Progenitor cell of endocrine pancreas (in vitro differentiated cells): Measurements from ENCODE around the gene ECSIT. TPM values are rescaled to one million over a fixed set of nuclear protein-coding genes. Genes with fewer than 3 reads are reported as not detected.

Experiments used
- DNase-seq: peaks from one replicate; pipeline ENCODE4 v3.0.0; 2021; ENCODE audit warnings: low spot score; ENCODE audit not compliant: unreplicated experiment
- H3K27ac Mint-ChIP-seq: 2 replicates; pipeline ENCODE4 v1.8.0; 2021; ENCODE audit warnings: mild to moderate bottlenecking, moderate library complexity, mixed read lengths
- H3K27me3 Mint-ChIP-seq: 2 replicates; pipeline ENCODE4 v1.8.0; 2021; ENCODE audit warnings: mixed read lengths
- H3K36me3 Mint-ChIP-seq: 2 replicates; pipeline ENCODE4 v1.8.0; 2022; ENCODE audit warnings: mixed read lengths; ENCODE audit not compliant: insufficient read depth
- H3K4me1 Mint-ChIP-seq: 2 replicates; pipeline ENCODE4 v1.8.0; 2021; ENCODE audit warnings: low read depth, mixed read lengths
- H3K4me3 Mint-ChIP-seq: 2 replicates; pipeline ENCODE4 v1.8.0; 2021; ENCODE audit warnings: low read depth, mild to moderate bottlenecking, moderate library complexity, mixed read lengths
- H3K9me3 Mint-ChIP-seq: 2 replicates; pipeline ENCODE4 v1.8.0; 2021; ENCODE audit warnings: low read depth, mixed read lengths
- CTCF ChIP-seq: fragments of 200-600 bp; sonication (generic); IDR thresholded peaks from one replicate; pipeline ENCODE4 v1.5.0; 2021; ENCODE audit warnings: antibody characterized with exemption, mild to moderate bottlenecking; ENCODE audit not compliant: unreplicated experiment
- total RNA-seq: library from RNA; stranded (reverse); gene quantifications from 2 replicates; pipeline ENCODE4 v1.2.1, GENCODE V29; 2021

Gene ECSIT
- total RNA-seq, 1 donor from 2014 or later, result 38.5 TPM

DNA sequence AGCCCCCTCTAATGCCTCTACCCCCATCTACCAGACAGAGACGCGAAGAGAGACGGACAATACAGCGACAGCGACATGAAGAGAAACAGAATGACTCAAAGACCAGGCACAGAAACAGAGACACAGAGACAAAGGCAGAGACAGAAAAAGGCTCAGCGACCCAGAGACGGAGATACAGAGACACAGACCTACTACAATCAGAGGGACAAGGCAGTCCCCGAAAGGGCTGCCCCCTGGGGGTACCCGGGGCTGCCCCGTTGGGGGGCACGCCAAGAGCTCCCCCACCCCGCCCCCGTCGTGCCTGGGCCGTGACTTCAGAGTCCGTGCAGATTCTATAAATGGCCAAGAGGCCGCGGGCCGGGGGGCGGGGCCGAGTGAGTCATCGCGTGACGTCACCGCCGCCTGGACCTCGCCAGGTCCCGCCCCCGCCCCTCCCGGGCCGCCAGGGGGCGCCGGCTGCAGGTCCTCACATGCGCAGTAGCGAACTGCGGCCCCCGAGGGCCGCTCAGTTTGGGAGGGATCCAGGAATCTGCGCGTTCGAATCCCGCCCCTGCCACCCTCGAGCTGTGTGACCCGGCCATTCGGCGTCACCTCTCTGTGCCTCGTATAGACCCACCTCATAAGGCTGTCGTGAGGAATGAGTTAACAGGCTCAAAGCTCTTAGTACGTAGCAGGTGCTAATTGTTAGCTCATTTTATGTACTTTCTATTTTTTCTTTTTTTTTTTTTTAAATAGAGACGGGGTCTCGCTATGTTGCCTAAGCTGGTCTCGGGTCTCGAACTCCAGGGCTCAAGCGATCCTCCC, 7.1 kb upstream of the ECSIT start:
- Mint-ChIP-seq H3K9me3 (no peaks in the 10 kb centered on the region), H3K27ac (peak overlapping the region; percentile 94), H3K27me3 (peaks cover 37% of the 10 kb centered on the region), H3K4me1 (peaks cover 7% of the 10 kb centered on the region), H3K36me3 (no peaks in the 10 kb centered on the region), H3K4me3 (peak overlapping the region; percentile 67)
- DNase-seq, result peak; percentile 86
- TF ChIP-seq CTCF, result peak; percentile 94

DNA sequence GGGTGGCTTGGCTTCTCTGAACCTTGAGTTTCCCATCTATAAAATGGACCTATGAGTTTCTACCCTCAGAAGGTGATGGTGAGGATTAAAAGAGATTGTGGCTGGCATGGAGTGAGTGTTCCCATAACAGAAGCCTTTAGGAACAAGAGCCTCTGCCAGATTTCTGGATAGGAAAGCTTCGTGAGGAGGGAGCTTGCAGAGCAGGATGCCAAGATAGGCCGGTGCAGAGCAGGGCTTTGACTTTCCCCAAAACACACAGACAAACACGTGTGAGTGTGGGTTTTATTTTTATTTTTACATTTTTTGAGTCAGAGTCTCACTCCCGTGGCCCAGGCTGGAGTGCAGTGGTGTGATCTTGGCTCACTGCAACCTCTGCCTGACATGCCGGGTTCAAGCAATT, 6.0 kb upstream of the ECSIT start:
- Mint-ChIP-seq H3K27me3 (peaks cover 33% of the 10 kb centered on the region), H3K4me3 (no peak overlapping the region), H3K9me3 (no peaks in the 10 kb centered on the region), H3K27ac (peak overlapping the region; percentile 19), H3K4me1 (peaks cover 7% of the 10 kb centered on the region), H3K36me3 (no peaks in the 10 kb centered on the region)
- DNase-seq, result no peak
- no peak for TF ChIP-seq CTCF

GRCh38 chr19:11534538-11534937, 5.6 kb upstream of the ECSIT start:
- Mint-ChIP-seq H3K4me3 (no peak overlapping the region), H3K27ac (peak overlapping the region; percentile 19), H3K9me3 (no peaks in the 10 kb centered on the region)

DNA sequence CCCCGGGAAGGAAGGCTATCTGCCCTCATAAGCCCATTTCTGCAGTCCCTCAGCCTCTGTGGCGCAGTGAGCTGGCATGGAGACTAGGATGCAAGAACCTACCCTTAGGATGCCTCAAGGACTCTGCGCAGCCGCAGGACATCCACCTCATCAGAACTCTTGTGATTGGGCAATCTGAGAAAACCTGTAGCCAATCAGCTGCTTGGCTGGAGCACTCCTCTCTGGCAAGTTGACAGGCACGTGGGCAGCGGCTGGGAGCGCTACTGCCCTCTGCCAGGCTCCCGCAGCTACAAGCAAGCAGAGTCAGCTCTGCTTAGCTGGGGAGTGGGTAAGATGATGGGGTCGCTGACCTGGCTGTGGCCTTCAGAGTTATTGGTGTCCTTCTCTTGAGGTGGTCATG, 1.5 kb upstream of the ECSIT start:
- peaks cover 17% of the 10 kb centered on the region for H3K27me3 Mint-ChIP-seq
- no peak overlapping the region for H3K4me3 Mint-ChIP-seq
- peaks cover 11% of the 10 kb centered on the region for H3K4me1 Mint-ChIP-seq
- H3K9me3 Mint-ChIP-seq, result no peaks in the 10 kb centered on the region
- no peaks in the 10 kb centered on the region for H3K36me3 Mint-ChIP-seq
- no peak overlapping the region for H3K27ac Mint-ChIP-seq
- peak; percentile 16 for TF ChIP-seq CTCF
- DNase-seq, result no peak

More at GRCh38 chr19:11534538-11534937, 5.6 kb upstream of the ECSIT start:
- DNase-seq, result no peak
- Mint-ChIP-seq H3K27me3 (peaks cover 33% of the 10 kb centered on the region), H3K4me1 (peaks cover 7% of the 10 kb centered on the region), H3K36me3 (no peaks in the 10 kb centered on the region)
- no peak for TF ChIP-seq CTCF

DNA sequence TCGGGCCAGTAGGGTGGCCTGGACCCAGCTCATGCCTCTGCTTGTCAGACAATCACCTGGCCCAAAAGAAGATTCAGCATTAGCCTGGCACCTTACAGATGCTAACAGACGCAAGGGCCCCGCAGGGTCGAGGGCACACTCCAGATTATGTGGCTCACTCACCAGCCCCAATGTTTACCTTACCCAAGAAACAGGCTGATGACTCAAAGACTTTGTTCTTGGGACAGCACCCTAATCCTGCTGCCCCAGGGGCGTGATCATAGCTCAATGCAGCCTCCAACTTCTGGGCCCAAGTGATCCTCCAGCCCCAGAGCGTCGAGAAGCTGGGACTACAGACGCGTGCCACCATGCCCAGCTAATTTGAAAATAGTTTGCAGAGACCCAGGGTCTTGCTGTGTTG, 9.8 kb downstream of the ECSIT start:
- Mint-ChIP-seq H3K36me3 (peaks cover 4% of the 10 kb centered on the region), H3K27me3 (no peaks in the 10 kb centered on the region), H3K27ac (no peak overlapping the region), H3K4me3 (no peak overlapping the region), H3K4me1 (no peaks in the 10 kb centered on the region), H3K9me3 (no peaks in the 10 kb centered on the region)
- no peak for TF ChIP-seq CTCF
- DNase-seq, result no peak
